Dendritic cell treated with granulocyte-macrophage colony-stimulating factor and Interleukin-4, amounts not matched to agents 40 ng/mL and 50 ng/mL, for 4 days (primary cell): ENCODE results near the gene TUBB1.
"Not testable (repeated sequence)": the region's sequence is repeated elsewhere in the genome, so short reads cannot be mapped to it uniquely, and the experiment has no call there.

Experiments used
- H3K27ac Mint-ChIP-seq: one replicate; pipeline ENCODE4 v1.8.0; 2022; ENCODE audit warnings: mild to moderate bottlenecking, mixed read lengths
- H3K27me3 Mint-ChIP-seq: one replicate; pipeline ENCODE4 v1.8.0; 2022; ENCODE audit warnings: mild to moderate bottlenecking, mixed read lengths
- H3K36me3 Mint-ChIP-seq: one replicate; pipeline ENCODE4 v1.8.0; 2022; ENCODE audit warnings: low read depth, mixed read lengths
- H3K4me1 Mint-ChIP-seq: one replicate; pipeline ENCODE4 v1.8.0; 2022; ENCODE audit warnings: low read depth, mixed read lengths
- H3K4me3 Mint-ChIP-seq: one replicate; pipeline ENCODE4 v1.8.0; 2022; ENCODE audit warnings: mild to moderate bottlenecking, moderate library complexity, mixed read lengths
- H3K9me3 Mint-ChIP-seq: one replicate; pipeline ENCODE4 v1.8.0; 2022; ENCODE audit warnings: mixed read lengths
- intact Hi-C: fragments of 100-400 bp; cut with micrococcal nuclease; formaldehyde crosslinking; loops from one replicate; pipeline ENCODE4 v1.15.0; 2022

Gene TUBB1

GRCh38 chr20:59004763-59005522 lies 14.3 kb upstream of the TUBB1 start:
- H3K4me1 Mint-ChIP-seq, result peaks cover 77% of the 10 kb centered on the region

GRCh38 chr20:59005523-59006166 lies 13.6 kb upstream of the TUBB1 start:
- Mint-ChIP-seq H3K4me1 (peaks cover 80% of the 10 kb centered on the region), H3K27me3 (no peaks in the 10 kb centered on the region)
- intact Hi-C loops, result loop anchor here (1.0 kb wide), 1 partner anchor 27 kb away; the partner anchor contains the start of gene ATP5F1E

More at GRCh38 chr20:59004763-59005522, 14.3 kb upstream of the TUBB1 start:
- Mint-ChIP-seq H3K4me3 (peak overlapping the region; percentile 98), H3K36me3 (peaks cover 73% of the 10 kb centered on the region), H3K27ac (peak overlapping the region; percentile 90), H3K27me3 (no peaks in the 10 kb centered on the region), H3K9me3 (no peaks in the 10 kb centered on the region)
- intact Hi-C loops, result loop anchor here (1.0 kb wide), 1 partner anchor 27 kb away; the partner anchor contains the start of gene ATP5F1E

GRCh38 chr20:59006167-59006863 lies 12.9 kb upstream of the TUBB1 start:
- Mint-ChIP-seq H3K4me1 (peaks cover 80% of the 10 kb centered on the region), H3K4me3 (peak overlapping the region; percentile 98), H3K9me3 (no peaks in the 10 kb centered on the region), H3K36me3 (peaks cover 59% of the 10 kb centered on the region), H3K27ac (peak overlapping the region; percentile 90), H3K27me3 (no peaks in the 10 kb centered on the region)
- intact Hi-C loops, result no loop called here

More at GRCh38 chr20:59005523-59006166, 13.6 kb upstream of the TUBB1 start:
- Mint-ChIP-seq H3K36me3 (peaks cover 66% of the 10 kb centered on the region), H3K9me3 (no peaks in the 10 kb centered on the region), H3K27ac (peak overlapping the region; percentile 90), H3K4me3 (peak overlapping the region; percentile 98)

GRCh38 chr20:59006864-59007664 lies 12.2 kb upstream of the TUBB1 start, which contains the start of gene CTSZ:
CTSZ (minus strand) TSS chr20:59007254; CDS start chr20:59007128, 126 bp downstream.
- Mint-ChIP-seq H3K4me1 (peaks cover 80% of the 10 kb centered on the region), H3K9me3 (no peaks in the 10 kb centered on the region), H3K27me3 (no peaks in the 10 kb centered on the region), H3K4me3 (peak within 1 kb of the TSS; percentile 98), H3K36me3 (peaks cover 52% of the 10 kb centered on the region), H3K27ac (peak within 1 kb of the TSS; percentile 90)
- intact Hi-C loops, result no loop called here

- H3K27me3 Mint-ChIP-seq, result no peaks in the 10 kb centered on the region
- peak overlapping the region; percentile 98 for H3K4me3 Mint-ChIP-seq
- H3K9me3 Mint-ChIP-seq, result no peaks in the 10 kb centered on the region
- peaks cover 43% of the 10 kb centered on the region for H3K36me3 Mint-ChIP-seq
- intact Hi-C loops, result no loop called here
- peak overlapping the region; percentile 90 for H3K27ac Mint-ChIP-seq
- H3K4me1 Mint-ChIP-seq, result peaks cover 77% of the 10 kb centered on the region
Observed at GRCh38 chr20:59007665-59008511, 11.3 kb upstream of the TUBB1 start.

GRCh38 chr20:59008715-59009336 lies 10.4 kb upstream of the TUBB1 start:
- peak overlapping the region; percentile 90 for H3K27ac Mint-ChIP-seq
- H3K9me3 Mint-ChIP-seq, result no peaks in the 10 kb centered on the region
- H3K27me3 Mint-ChIP-seq, result peaks cover 4% of the 10 kb centered on the region
- H3K4me1 Mint-ChIP-seq, result peaks cover 77% of the 10 kb centered on the region
- no peak overlapping the region for H3K4me3 Mint-ChIP-seq
- intact Hi-C loops, result no loop called here
- peaks cover 43% of the 10 kb centered on the region for H3K36me3 Mint-ChIP-seq

- H3K4me3 Mint-ChIP-seq, result no peak overlapping the region
- H3K4me1 Mint-ChIP-seq, result peaks cover 76% of the 10 kb centered on the region
- intact Hi-C loops, result no loop called here
- no peaks in the 10 kb centered on the region for H3K9me3 Mint-ChIP-seq
- H3K27ac Mint-ChIP-seq, result peak overlapping the region; percentile 90
- H3K27me3 Mint-ChIP-seq, result peaks cover 4% of the 10 kb centered on the region
- H3K36me3 Mint-ChIP-seq, result peaks cover 34% of the 10 kb centered on the region
Observed at GRCh38 chr20:59010321-59010994, 8.8 kb upstream of the TUBB1 start.

- intact Hi-C loops, result no loop called here
- peak overlapping the region; percentile 90 for H3K27ac Mint-ChIP-seq
- peaks cover 30% of the 10 kb centered on the region for H3K36me3 Mint-ChIP-seq
- peaks cover 80% of the 10 kb centered on the region for H3K4me1 Mint-ChIP-seq
- peaks cover 6% of the 10 kb centered on the region for H3K27me3 Mint-ChIP-seq
- peak overlapping the region; percentile 71 for H3K4me3 Mint-ChIP-seq
- H3K9me3 Mint-ChIP-seq, result no peaks in the 10 kb centered on the region
Observed at GRCh38 chr20:59010995-59011873, 8.0 kb upstream of the TUBB1 start.

GRCh38 chr20:59011874-59012157 lies 7.4 kb upstream of the TUBB1 start:
- H3K4me3 Mint-ChIP-seq, H3K9me3 Mint-ChIP-seq, intact Hi-C loops, H3K27me3 Mint-ChIP-seq: not testable (repeated sequence)
- H3K4me1 Mint-ChIP-seq, result peaks cover 85% of the 10 kb centered on the region
- H3K27ac Mint-ChIP-seq, result peak overlapping the region; percentile 90
- peaks cover 30% of the 10 kb centered on the region for H3K36me3 Mint-ChIP-seq

GRCh38 chr20:59013031-59013951 lies 5.9 kb upstream of the TUBB1 start:
- peak overlapping the region; percentile 90 for H3K27ac Mint-ChIP-seq
- peaks cover 6% of the 10 kb centered on the region for H3K27me3 Mint-ChIP-seq
- H3K4me3 Mint-ChIP-seq, result no peak overlapping the region
- intact Hi-C loops, result no loop called here
- peaks cover 34% of the 10 kb centered on the region for H3K36me3 Mint-ChIP-seq
- H3K4me1 Mint-ChIP-seq, result peaks cover 90% of the 10 kb centered on the region
- H3K9me3 Mint-ChIP-seq, result no peaks in the 10 kb centered on the region
